GM12865 (cell line): ENCODE results near the gene WDHD1.
A peak's percentile ranks its signal among the peaks of the same experiment; 100 is the strongest.
"Not testable (repeated sequence)": the region's sequence is repeated elsewhere in the genome, so short reads cannot be mapped to it uniquely, and the experiment has no call there.

Experiments used
- DNase-seq: peaks from one replicate; pipeline ENCODE4 v3.0.0; 2010; ENCODE audit warnings: low read depth
- H3K4me3 ChIP-seq: 2 replicates; pipeline ENCODE4 v1.5.1; 2011; ENCODE audit warnings: mild to moderate bottlenecking, low read depth, low read length, control low read depth
- TF ChIP-seq, protein P1 (sequence below): IDR thresholded peaks from 2 replicates; pipeline ENCODE4 v1.5.1; 2011; ENCODE audit warnings: low read length, control low read depth, low read depth, inconsistent platforms; ENCODE audit not compliant: insufficient read depth; ENCODE audit errors: missing control alignments

Gene WDHD1

DNA sequence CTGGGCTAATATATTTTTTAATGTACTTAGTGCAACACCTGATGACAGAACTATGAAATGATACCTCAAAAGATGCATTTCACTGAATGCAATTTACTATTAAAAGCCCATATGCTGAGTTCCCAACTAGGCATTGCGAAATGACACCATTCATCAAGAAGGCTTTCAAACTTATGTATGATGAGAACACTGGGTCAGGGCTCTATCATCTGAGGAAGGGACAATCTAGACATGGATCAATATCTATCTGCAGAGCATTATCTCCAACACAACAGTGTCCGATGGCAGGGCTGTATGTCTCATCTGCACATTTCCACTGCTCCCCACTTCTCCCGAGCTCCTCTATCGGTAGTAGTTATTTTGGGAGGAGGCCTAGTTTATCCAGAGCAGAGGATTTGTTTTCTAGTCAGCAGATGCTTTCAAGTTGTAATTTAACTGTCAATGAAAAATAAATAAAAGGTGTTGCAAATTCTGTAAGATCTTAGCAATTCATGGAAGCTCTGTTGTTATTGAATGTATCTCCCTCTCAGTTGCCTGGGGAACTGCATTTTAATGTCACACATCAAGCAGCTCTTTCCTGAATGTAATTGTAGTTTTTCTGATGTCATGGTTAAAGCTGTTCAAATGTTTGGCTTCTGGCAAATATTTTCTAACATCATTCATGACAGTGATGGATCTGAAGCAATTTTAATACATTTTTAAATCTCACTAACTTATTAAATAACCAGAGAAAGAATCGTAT, 116.9 kb downstream of the WDHD1 start:
- DNase-seq: no peak
- no peak overlapping the region for H3K4me3 ChIP-seq
- TF ChIP-seq, protein P1, sequence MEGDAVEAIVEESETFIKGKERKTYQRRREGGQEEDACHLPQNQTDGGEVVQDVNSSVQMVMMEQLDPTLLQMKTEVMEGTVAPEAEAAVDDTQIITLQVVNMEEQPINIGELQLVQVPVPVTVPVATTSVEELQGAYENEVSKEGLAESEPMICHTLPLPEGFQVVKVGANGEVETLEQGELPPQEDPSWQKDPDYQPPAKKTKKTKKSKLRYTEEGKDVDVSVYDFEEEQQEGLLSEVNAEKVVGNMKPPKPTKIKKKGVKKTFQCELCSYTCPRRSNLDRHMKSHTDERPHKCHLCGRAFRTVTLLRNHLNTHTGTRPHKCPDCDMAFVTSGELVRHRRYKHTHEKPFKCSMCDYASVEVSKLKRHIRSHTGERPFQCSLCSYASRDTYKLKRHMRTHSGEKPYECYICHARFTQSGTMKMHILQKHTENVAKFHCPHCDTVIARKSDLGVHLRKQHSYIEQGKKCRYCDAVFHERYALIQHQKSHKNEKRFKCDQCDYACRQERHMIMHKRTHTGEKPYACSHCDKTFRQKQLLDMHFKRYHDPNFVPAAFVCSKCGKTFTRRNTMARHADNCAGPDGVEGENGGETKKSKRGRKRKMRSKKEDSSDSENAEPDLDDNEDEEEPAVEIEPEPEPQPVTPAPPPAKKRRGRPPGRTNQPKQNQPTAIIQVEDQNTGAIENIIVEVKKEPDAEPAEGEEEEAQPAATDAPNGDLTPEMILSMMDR: no peak

DNA sequence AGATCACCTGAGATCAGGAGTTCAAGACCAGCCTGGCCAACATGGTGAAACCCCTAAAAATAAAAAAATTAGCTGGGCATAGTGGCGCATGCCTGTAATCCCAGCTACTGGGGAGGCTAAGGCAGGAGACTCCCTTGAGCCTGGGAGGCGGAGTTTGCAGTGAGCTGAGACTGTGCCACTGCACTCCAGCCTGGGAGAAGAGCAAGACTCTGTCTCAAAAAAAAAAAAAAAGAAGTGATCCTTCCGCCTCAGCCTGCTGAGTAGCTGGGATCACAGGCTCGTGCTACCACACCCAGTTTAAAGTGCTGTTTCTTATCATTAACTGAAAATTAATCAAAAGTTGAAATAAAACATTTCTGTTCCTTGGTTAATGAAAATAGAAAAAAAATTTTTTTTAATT, 117.9 kb downstream of the WDHD1 start:
- H3K4me3 ChIP-seq, DNase-seq: not testable (repeated sequence)

DNA sequence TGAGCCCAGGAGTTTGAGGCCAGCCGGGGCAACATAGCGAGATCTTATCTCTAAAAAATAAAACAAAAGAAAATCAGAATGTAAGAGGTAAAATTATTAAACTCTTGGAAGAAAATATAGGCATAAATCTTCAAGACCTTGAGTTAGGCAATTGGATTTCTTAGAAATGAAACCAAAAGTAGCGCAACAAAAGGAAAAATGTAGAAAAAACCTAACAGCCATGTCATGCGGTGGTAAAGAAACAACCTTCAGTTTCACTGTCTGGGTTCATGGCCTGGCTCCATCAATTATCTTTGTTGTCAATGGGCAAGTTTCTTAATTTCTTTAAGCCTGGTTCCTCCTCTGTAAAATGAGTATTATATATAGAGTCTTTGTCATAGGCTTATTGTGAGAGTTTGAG, 118.7 kb downstream of the WDHD1 start:
- TF ChIP-seq, protein P1: no peak
- no peak overlapping the region for H3K4me3 ChIP-seq
- DNase-seq: no peak

DNA sequence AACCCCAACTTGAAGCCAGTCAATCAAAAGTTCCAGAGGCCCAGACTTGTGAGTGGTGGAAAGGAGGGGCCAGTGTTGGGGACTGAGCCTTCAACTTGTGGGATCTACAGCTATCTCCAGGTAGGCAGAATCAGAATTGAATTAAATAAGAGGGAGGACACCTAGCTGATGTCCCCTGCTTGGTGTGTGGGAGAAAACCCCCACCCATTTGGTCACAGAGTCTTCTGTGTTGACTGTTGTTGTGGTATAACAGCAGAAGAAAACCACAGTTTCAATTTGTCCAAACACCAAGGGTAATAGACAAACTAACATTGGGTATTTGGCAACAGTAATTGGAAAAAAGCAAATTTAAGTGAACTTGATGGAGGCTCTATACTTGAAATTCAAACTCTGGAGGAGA, 120.8 kb downstream of the WDHD1 start:
- DNase-seq: no peak
- no peak overlapping the region for H3K4me3 ChIP-seq
- TF ChIP-seq, protein P1: no peak

DNA sequence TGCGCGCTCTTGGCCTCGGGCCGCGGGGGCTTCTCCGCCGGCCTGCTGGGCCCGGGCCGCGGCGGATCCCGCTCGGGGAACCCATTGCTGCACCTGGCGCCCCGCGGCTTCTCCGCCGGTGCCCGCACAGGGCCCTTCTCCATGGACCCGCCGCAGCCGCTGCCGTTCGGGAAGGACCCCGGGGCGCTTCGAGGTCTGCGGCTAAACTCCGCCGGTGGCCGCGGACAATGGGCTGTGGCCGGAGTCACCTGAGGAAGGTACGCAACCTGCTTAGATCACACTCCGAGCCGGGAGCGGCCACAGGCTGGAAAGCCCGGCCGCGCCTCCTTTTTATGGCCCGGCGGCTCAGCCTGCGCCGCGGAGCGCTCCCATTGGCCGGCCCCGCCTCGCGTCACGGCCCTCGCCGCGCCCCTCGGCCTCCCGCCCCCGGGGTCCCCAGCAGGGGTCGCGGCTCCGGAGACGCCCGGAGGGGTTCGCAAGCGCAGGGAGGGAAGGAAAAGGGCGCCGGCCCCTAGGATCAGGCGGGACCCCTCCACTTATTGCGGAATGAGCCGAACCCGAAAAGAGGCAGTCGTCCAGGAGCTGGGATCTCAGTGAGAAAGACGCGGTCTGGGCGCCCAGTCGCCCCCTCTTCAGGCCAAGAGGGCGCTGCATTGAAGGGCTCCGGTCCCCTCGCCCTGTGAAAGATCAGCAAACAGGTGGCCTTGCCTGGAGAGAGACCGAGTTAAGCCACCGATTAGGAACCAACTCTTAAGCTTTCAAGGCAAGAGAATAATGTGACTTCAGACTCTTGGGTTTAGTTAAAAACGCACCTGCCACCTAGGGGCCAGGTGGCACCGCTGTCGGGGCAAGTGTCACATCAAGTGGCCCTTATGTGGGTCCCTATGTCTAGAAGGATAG, 124.1 kb downstream of the WDHD1 start, which contains the start of gene GCH1:
Gene GCH1 (minus strand): TSS at position 306 of the 900 bp plus-strand sequence. CDS start 163 bp downstream, at position 143.
- peak; percentile 86 for DNase-seq
- TF ChIP-seq, protein P1: peak; percentile 31
- peak within 1 kb of the TSS; percentile 60 for H3K4me3 ChIP-seq

DNA sequence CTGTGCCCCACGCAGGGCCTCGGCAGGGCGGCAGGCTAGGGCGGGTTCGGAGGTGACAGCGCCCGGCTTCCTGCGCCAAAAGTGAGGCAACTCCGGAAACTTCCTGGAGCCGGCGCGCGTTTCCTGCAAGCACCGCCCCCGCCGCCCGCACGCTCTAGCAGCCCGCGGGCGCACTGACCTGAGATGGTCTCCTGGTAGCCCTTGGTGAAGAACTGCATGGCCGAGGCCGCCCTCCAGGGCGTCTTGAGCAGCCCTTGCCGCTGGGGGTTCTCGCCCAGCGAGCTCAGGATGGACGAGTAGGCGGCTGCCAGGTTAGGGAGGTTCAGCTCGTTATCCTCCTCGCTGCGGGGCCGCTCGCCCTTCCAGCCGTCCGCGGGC, 124.8 kb downstream of the WDHD1 start:
- TF ChIP-seq, protein P1: peak; percentile 5
- peak; percentile 86 for DNase-seq
- peak overlapping the region; percentile 60 for H3K4me3 ChIP-seq
